ENCODE measurements around the gene CRAT.

Gene CRAT

DNA sequence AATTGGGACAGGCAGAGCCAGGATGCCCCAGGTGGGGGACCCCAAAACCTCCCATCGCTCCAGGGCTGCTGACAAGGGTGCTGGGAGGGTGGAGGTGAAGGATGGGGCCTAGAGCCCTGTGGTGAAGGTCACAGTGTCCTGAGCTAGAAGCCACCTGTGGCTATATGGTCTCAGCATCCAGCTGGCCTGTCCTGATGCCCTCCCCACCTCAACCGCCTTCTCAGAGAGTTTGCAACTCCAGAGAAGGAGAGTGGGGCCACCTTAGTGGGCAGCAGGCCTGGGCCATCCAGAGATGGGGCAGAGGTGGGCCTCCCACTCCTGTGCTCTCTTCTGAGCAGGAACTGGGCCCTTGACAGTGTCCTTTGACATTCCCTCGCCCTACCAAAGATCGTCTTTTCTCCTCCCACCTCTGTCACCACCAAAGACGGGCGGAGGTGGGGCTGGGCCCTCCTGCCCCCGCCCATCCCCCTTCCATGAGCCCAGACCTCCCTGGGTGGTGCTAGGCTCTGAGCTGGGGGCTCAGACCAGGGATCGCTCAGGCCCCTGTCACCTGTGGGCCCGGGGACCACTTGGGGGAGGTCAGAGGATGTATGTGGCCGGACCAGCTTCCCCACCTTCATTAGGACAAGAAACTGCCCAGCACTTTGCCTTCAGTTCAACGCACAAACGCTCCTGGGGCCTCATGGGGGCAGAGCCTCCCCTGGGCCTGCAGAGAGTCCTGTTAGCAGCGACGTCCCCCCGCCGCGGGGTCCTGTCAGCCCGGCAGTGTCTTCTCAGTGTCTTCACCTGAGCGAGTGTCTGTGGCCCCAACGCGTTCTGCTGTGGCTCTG, 39.7 kb downstream of the CRAT start:
- DNase-seq: peak in 1 of 10 donors; percentile 59
- intact Hi-C loops (cut with DNase I): no loop called here

DNA sequence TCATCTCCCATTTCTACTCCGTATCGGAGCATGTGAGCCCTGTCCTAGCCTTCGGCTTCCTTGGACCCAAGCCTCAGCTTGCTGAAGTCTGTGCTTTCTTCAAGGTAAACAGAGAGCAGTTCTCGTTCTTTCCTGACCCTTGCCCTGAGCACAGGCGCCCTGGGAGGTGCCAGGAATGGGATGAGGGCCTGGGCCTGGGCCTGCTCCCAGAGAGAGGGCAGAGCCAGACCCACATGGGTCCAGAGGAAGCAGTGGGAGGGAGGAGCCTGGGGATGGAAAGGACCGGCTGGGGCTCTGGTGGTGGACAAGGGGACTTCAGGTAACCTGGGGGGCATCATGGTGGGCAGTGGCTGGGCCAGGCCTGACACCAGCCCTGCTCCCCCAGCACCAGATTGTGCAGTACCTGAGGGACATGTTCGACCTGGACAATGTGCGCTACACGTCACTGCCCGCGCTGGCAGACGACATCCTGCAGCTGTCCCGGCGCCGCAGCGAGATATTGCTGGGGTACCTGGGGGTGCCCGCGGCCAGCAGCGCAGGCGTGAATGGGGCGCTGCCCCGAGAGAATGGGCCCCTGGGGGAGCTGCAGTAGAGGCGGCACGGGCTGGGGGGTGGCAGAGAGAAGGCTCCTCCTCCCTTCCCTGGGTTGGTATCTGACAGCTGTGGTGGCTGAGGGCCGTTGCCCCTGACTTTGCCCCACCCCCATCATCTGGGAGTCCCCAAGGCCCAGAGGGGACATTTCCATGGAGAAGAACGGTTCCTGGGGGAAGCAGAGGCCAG, 40.5 kb downstream of the CRAT start:
- DNase-seq: peak in 1 of 10 donors; percentile 59
- intact Hi-C loops (cut with DNase I): no loop called here

DNA sequence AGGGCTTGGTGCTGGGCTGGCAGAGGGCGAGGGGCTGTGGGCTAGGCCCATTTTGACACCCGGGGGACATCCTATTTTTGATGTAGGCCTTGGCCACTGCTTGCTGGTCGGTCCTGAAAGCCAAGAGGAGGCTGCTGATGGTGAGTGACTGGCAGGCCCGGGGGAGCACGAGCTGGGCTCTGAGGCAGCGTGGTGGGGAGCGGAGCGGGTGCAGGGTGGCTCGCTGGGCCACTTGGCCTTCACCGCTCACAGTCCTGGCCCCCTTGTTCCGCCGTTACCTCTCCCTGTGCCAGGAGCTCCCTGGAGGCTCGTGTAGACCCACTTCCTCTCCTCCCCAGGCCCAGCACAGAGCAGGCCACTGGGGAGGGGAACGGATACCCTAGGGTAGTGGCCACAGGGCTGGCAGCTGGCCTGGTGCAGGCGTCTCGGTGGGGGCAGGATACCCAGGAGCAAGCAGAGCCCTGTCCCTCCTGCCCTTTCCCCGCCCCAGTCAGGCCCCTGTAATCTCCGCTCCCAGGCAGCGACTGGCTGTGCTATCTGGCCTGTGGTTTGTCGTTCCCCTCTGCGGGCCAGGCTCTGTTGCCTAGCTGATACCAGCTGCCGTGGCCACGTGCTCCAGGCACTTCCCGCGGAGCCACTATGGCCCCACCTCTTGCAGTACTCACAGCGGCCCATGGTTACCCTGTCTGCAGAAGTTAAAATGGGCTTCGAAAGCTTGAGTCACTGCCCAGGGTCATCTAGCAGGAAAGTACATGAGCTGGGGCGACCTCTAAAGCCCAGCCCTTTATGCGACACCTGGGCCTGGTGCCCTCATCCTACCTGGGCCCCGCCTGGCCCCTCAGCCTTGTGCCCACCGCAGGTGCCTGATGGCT, 41.4 kb downstream of the CRAT start:
- intact Hi-C loops (cut with DNase I): no loop called here

DNA sequence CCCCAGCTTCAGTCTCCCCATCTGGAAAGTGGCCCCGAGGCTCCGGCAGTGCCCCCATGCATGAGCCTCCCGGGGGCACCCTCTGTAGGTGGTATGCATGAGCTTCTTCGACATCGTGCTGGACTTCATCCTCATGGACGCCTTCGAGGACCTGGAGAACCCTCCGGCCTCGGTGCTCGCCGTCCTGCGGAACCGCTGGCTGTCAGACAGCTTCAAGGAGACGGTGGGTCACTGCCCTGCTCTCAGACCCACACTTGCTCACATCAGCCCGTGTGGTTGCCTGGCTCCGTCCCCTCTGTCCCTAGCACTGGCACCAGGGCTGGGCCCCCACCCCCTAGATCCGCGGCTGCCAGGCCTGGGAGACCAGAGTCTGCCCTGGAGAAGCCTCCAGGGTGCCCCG, 42.5 kb downstream of the CRAT start:
- intact Hi-C loops (cut with DNase I): no loop called here
- DNase-seq: no peak

More for the DNA sequence above, 41.4 kb downstream of the CRAT start:
- peak in 8 of 10 donors; percentile 28 to 93 (median 46) for DNase-seq

DNA sequence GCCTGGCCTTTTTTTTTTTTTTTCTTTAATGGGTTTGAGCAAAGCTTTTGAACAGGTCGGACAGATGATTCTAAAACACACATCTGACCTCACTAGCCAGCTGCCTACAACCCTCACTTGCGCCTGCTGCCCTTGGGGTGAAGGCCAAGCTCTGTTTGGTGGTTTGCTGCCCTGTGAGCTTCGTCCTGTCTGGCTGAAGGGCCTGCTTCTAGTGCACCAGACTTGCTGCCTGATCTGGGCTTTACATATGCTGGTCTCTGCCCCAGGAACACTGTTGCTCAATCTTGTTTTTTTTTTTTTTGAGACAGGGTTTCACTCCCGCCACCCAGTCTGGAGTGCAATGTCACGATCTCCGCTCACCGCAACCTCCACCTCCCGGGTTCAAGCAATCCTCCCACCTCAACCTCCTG, 46.1 kb downstream of the CRAT start:
- DNase-seq: peak in 1 of 10 donors; percentile 52
- intact Hi-C loops (cut with DNase I): no loop called here

DNA sequence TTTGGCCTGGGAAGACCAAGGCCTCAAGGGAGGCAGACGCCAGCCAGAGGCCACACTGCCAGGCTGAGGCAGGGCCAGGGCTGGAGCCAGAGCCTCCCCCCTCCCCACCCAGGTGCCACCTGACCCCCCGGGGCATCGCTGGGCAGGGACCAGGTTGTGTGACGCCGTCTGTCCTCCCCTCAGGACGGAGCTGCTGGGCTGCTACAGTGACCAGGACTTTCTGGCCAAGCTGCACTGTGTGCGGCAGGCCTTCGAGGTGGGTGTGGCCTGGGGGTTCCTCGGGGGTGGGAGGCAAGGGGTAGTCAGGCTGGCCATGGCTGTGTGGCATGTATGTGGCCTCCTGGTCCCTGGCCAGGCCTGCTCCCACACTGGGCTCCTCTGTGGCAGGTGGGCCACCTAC, 47.5 kb downstream of the CRAT start:
- intact Hi-C loops (cut with DNase I): no loop called here
- DNase-seq: no peak

DNA sequence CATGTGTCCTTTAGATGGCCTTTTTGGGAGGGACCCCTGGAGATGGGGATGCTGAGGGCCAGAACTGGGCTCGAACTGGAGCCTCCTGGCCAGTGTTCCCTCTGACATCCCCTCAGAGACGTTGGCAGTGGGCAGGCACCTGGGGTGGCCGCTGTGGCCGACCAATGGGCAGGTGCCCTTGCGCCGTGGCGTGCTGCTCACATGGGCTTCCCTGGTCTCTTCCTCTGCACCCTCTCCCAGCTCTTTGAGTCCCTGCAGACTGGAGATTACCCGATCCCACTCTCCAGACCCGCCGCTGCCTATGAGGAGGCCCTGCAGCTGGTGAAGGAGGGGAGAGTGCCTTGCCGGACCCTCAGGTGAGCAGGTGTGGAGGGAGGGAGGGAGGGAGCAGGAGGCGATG, 49.6 kb downstream of the CRAT start:
- intact Hi-C loops (cut with DNase I): no loop called here
- DNase-seq: peak in 1 of 10 donors; percentile 71

DNA sequence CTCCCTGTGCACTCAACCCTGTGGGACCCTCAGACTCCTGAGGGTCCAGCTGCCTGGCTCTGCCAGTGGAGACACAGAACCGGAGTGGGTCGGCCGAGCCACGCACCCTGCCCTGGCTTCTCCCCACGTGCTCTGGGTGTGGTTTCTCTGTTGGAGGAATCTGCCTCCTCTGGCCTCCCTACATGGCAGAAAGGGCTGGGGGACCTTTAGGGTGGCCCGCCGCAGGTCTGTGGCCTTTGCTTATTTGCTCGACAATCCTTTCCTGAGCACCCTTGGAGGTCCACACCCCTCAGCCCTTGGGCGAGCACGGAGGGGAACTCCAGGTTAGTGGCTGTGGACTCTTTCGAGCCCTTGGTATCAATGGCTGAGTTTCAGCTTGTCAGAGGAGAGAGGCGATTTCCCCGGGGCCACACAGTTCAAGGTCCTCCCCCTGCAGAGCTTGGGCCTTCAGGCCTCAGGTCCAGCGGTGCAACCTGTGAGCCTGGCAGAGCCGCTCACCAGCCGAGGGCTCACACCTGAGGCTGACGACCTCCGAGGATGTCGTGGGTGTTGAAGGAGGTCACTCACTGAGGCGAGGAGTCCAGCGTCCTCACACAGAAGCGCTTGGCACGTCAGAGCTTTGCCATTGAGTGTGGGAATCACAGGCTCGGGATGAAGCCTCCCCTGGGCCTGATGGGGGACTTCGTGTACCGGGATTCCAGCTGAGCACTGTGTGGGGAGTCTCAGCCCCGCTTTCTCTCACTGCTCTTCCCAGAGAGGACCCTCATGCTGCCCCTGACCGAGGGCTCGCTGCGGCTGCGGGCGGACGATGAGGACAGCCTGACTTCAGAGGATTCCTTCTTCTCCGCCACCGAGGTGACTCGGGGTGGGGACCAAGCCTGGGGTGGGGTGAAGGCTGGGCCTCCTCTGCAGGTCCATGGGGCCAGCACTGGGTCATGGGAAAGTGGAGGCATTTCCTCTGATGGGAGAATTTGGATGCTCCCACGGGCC, 50.5 kb downstream of the CRAT start:
- DNase-seq: peak in 1 of 10 donors; percentile 49
- intact Hi-C loops (cut with DNase I): no loop called here

DNA sequence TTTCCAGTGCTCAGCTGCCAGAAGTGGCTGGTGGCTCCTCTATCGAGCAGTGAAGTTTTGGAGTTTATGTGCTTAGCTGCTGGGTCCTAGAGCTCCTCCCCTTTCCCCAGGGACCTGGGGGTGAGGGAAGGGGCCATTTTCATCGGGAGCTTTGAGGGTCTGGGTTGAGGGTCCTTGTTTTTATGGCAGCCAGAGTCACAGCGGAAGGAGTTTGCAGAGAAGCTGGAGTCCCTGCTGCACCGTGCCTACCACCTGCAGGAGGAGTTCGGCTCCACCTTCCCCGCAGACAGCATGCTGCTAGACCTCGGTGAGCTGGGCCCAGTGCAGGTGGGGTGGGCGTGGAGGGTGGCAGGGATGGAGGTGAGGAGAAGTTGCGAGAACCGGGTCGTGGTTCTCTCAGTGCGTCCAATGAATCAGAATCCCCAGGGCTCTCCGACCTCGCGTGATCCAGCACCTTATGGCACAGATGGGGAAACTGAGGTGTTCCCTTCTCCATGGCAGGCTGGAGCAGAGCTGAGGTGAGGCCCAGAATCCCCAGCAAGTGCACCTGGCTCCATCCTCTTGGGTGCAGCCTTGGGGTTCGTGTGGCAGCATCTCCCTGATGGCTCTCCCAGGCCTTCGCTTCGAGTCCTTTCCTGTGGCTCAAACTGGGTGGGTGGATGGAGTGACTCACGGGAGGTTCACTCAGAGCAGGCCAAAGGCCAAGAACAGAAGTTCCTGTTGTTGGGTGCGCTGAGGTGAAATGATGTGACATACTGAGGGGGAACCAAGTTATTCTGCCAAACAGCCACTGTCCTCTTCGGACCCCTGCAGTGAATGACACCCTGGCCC, 51.4 kb downstream of the CRAT start:
- intact Hi-C loops (cut with DNase I): no loop called here
- DNase-seq: peak in 1 of 10 donors; percentile 83

DNA sequence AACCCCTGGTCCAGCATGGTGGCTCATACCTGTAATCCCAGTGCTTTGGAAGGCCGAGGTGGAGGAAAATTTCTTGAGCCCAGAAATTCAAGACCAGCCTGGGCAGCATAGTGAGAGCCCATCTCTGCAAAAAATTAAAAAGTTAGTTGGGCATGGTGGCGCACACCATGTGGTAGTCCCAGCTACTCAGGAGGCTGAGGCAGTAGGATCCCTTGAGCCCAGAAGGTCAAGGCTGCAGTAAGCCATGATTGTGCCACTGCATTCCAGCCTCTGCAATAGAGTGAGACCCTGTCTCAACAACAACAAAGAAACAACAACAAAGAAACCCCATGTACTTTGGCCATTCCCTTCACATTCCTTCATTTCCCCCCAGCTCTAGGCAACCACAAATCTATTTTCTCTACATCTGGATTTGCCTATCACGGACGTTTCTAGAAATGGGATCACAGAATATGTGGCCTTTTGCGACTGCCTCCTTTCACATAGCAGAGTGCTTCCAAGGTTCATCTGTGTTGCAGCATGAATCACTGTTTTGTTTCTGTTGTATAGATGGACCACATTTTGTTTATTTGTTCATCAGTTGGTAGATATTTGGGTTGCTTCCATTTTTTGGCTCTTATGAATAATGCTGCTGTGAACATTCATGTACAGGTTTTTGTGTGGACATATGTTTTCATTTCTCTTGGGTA, 56.3 kb downstream of the CRAT start:
- intact Hi-C loops (cut with DNase I): no loop called here
- no peak for DNase-seq

DNA sequence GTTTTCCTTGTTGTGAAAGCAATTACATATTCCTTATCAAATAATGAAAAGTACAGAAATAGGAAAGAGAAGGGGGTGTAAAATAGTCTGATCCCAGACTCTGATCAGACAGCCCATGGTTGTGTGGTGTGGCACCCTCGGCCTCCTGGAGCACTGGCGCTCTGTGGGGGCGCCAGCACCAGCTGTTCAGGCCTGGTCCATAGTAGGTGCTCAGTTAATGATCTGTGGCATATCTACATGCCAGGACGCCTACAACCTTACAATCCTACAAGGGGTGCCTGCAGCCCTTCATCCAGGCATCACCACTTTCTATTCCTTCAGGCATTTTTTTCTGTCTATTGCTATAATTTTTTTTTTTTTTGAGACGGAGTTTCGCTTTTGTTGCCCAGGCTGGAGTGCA, 57.6 kb downstream of the CRAT start:
- intact Hi-C loops (cut with DNase I): no loop called here

DNA sequence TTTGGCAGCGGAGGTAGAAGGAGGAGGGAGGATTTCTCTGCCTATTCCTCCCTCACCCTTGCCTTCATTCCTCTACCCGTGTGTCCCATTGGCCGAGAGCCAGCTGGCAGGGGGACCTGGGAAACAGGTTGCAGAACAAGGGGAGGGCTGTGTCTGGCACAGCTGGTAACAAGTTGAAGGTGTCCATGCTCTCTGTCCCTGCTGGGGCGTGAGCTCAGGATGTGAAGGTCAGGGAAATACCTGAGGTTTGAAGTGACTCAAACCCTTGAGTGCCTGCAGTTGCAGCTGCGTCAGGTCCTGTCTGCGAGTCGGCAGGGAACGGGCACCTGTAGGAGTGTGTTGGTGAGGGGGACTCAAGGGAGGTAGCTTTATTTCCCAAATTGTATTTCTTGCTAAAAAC, 58.0 kb downstream of the CRAT start:
- intact Hi-C loops (cut with DNase I): no loop called here
- no peak for DNase-seq

More for the DNA sequence above, 57.6 kb downstream of the CRAT start:
- DNase-seq: no peak
